Iris pigment epithelial cell (primary cell): ENCODE data around the gene RNF130.
A peak's percentile ranks its signal among the peaks of the same experiment; 100 is the strongest.
"Not testable (repeated sequence)": the region's sequence is repeated elsewhere in the genome, so short reads cannot be mapped to it uniquely, and the experiment has no call there.

Source experiments
- DNase-seq: peaks from one replicate; pipeline ENCODE4 v3.0.0-alpha.2; 2011; ENCODE audit warnings: low read depth

Gene RNF130

GRCh38 chr5:180103487-180104167, 32.1 kb upstream of the RNF130 start:
- no peak for DNase-seq

GRCh38 chr5:180102636-180103035, 31.1 kb upstream of the RNF130 start:
- no peak for DNase-seq

GRCh38 chr5:180101451-180102105, 30.0 kb upstream of the RNF130 start:
- no peak for DNase-seq

GRCh38 chr5:180100621-180101450, 29.3 kb upstream of the RNF130 start:
- no peak for DNase-seq

- no peak for DNase-seq
Observed at GRCh38 chr5:180099733-180100611, 28.4 kb upstream of the RNF130 start.

GRCh38 chr5:180098991-180099732, 27.6 kb upstream of the RNF130 start:
- no peak for DNase-seq

GRCh38 chr5:180098526-180098925, 27.0 kb upstream of the RNF130 start:
- DNase-seq: no peak

- no peak for DNase-seq
Observed at GRCh38 chr5:180097926-180098325, 26.4 kb upstream of the RNF130 start.

- DNase-seq: no peak
Observed at GRCh38 chr5:180097163-180097894, 25.8 kb upstream of the RNF130 start.

GRCh38 chr5:180096616-180097015, 25.1 kb upstream of the RNF130 start:
- DNase-seq: no peak

GRCh38 chr5:180095545-180095944, 24.0 kb upstream of the RNF130 start:
- no peak for DNase-seq

- no peak for DNase-seq
Observed at GRCh38 chr5:180093651-180094382, 22.3 kb upstream of the RNF130 start.

GRCh38 chr5:180093241-180093640, 21.7 kb upstream of the RNF130 start:
- no peak for DNase-seq

- DNase-seq: peak; percentile 48
Observed at GRCh38 chr5:180090769-180091546, 19.4 kb upstream of the RNF130 start.

GRCh38 chr5:180090098-180090768, 18.7 kb upstream of the RNF130 start:
- peak; percentile 68 for DNase-seq

- not testable (repeated sequence) for DNase-seq
Observed at GRCh38 chr5:180089628-180090027, 18.1 kb upstream of the RNF130 start.

- DNase-seq: no peak
Observed at GRCh38 chr5:180088561-180088960, 17.0 kb upstream of the RNF130 start.

GRCh38 chr5:180086816-180087399, 15.3 kb upstream of the RNF130 start:
- DNase-seq: no peak
